Cardiac fibroblast (primary cell): ENCODE results near the gene RNF212.

ENCODE experiments used
- DNase-seq, 2 donors: peaks; one replicate each; pipeline versions ENCODE4 v3.0.0 to v3.0.0-alpha.2; 2010; ENCODE audit warnings: low read depth in 2 of 2
- H3K4me3 ChIP-seq, 2 donors: replicated peaks in 1 of 2; 1 replicate in 1 of 2; 2 replicates in 1 of 2; pipeline ENCODE4 v1.5.1; 2011; ENCODE audit warnings: low read depth in 2 of 2, low read length in 2 of 2, mild to moderate bottlenecking in 2 of 2, moderate library complexity in 1 of 2
- TF ChIP-seq, protein P1 (sequence below): IDR thresholded peaks from one replicate; pipeline ENCODE4 v1.5.1; 2011; ENCODE audit warnings: low read depth, mild to moderate bottlenecking, low read length, inconsistent platforms

RNF212 gene

DNA sequence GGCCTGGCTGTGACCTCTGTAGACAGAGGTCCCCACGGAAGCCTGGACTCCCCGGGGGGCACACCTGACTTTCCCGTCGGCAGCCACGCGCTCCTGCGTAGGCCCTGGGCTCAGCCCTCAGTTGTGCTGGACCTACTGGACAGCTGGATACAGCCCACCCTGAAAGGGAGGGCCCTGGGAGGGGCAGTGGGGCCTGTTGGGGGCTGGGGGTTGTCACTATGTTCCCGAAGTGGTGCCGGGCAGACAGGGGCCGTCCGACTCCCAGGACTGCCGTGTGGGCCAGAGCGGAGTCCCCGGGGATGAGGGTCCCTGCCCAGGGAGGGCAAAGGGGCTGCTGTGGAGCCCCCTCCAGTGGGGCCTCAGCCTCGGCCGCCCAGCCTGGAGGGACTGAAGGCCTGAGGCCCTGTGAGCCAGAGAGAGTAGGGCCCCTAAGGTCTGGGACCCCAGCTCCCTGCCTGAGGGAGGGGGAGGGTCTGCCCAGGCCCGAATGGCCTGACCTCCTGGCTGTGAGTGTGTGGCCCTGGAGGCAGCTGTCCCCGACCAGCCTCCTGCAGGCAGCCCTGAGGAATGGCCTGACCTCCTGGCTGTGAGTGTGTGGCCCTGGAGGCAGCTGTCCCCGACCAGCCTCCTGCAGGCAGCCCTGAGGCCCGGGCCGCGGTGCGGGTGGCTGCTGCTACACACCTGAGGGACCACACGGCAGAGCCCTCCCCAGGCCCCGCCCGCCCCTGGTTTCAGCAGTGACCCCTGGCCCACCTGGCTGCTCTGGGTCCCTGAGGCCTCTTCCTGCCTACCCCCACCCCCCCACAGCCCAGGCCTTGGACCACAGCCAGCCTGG lies 76.2 kb downstream of the RNF212 start:
- no peak overlapping the region for H3K4me3 ChIP-seq
- DNase-seq, result no peak
- TF ChIP-seq, protein P1, sequence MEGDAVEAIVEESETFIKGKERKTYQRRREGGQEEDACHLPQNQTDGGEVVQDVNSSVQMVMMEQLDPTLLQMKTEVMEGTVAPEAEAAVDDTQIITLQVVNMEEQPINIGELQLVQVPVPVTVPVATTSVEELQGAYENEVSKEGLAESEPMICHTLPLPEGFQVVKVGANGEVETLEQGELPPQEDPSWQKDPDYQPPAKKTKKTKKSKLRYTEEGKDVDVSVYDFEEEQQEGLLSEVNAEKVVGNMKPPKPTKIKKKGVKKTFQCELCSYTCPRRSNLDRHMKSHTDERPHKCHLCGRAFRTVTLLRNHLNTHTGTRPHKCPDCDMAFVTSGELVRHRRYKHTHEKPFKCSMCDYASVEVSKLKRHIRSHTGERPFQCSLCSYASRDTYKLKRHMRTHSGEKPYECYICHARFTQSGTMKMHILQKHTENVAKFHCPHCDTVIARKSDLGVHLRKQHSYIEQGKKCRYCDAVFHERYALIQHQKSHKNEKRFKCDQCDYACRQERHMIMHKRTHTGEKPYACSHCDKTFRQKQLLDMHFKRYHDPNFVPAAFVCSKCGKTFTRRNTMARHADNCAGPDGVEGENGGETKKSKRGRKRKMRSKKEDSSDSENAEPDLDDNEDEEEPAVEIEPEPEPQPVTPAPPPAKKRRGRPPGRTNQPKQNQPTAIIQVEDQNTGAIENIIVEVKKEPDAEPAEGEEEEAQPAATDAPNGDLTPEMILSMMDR, result no peak

DNA sequence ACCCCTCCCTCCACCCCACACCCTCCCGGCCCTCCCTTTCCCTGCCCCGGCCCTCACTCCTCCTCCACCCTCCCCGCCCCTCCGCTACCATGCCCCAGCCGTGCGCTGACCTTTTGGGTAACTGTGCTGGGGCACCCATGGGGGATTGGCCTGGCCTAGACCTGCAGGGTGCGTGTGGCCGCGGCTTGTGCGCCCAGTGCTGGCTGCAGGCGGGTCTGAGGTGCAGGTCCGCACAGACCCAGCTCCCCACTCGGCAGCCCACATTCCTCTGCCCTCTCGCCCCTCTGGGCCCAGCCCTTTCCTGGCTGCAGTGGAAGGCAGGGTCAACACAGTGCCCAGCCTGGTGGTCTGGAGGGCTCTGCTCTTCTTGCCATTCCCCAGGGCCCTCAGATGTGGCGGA lies 77.3 kb downstream of the RNF212 start:
- TF ChIP-seq, protein P1, result no peak
- no peak for DNase-seq
- no peak overlapping the region for H3K4me3 ChIP-seq

DNA sequence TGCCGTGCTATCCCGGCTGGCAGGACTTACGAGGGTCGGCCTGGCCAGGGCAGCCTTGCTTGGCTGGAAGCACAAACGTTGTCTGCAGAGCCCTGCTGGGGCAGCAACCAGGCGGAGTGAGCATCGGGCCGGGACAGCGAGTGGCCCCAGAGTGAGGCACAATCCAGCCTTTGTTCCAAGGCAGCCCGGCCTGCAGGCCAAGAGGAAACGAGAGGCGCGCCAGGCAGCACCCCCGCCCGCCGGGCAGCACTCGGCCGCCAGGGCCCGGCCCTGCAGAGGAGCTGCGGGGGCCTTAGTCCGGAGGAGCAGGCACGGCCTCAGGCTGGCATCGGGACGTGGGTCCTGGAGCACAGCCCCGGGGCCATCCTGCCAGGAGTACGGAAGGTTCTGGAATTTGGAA lies 77.9 kb downstream of the RNF212 start:
- H3K4me3 ChIP-seq, result no peak overlapping the region
- TF ChIP-seq, protein P1, result no peak
- DNase-seq, result peak in 1 of 2 donors; percentile 42

DNA sequence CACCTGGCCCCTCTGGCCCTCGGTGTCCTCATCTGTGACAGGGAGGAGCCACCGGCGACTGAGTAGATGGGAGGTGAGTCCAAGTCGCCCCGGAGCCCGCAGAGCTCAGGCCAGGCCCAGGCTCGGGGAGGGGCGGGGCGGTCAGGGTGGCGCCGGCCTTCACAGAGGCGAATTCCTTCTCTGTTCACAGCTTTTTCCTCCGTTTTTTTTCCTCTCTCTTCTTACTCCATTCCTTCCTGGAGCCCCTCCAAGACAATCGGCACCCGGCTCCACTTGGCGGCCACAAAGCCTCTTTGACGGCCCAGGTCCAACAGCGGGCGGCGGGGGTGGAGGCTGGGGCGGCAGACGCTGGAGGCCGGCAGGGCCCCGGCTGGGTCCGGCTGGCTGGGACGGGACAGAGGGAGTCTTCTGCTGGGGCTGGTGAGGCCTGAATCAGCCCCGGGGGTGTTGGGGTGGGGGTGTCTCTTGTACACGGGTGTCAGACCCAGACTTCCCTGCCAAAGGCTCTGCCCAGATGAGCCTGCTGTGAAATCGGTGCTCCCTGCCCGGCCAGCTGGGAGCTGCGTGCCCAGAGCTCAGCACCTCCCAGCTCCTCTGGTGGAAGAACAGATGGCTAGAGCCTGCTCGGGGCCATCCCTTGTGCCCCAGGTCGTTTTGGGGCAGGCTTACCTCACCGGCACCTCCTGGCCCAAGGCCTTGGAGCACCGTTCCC lies 79.4 kb downstream of the RNF212 start:
- TF ChIP-seq, protein P1, result no peak
- peak; percentile 27 to 94 for DNase-seq
- H3K4me3 ChIP-seq, result no peak overlapping the region

DNA sequence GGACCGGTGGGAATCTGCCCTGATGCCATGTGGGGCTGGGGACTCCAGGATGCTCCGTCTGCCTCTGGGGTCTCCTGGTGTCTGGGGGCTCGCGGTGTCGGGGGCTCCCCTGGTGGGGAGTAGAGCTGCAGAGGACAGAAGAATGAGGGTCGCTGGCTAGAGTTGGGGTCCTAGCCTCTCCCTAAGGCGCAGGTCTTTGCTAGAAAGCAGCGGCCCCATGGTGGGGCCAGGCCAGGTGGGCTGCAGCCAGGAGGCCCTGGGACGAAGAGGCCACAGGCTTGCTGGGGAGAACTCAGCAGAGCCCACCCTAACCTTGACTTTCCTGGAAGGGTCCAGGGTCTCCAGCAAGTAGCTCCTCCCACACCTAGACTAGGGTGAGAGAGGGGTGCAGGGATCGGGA lies 80.5 kb downstream of the RNF212 start:
- TF ChIP-seq, protein P1, result no peak
- H3K4me3 ChIP-seq, result no peak overlapping the region
- DNase-seq, result no peak

DNA sequence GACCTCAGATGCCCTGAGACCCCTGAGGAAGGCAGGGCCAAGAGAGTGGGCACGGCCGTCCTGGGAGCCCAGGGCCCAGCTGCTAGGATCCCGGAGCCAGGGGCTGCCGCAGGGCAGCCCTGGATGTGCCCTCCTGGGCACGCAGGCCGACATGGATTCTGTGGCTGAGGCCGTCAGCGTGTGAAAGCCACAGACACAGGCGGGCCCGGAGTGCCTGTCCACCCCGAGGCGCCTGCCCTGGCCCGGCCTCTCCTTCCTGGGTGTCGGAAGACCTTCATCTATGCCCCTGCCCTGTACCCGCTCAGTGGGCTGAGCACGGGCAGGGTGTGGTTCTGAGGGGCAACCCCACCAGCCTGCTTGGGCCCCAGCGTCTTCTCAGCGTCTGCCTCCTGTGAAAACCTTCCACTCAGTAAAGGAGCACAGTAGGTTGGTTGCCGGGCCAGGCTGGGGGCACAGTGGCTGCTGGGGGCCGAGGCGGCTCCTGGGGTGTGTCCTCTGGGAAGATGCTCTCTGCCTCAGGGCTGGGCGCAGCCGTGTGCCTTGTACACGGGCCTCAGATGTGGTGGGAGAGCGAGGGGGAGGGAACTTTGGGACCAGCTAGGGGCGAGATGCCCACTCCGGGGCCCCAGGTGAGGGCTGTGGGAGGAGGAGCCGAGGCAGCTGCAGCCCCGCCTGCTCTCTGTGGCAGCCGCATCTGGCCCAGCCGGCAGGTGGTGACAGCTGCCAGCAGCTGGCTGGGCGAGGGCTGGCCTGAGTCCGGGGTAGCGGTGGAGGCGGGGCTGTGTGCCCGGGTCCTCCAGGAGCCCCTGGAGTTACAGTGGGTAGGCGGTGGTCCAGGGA lies 81.2 kb downstream of the RNF212 start:
- TF ChIP-seq, protein P1, result no peak
- H3K4me3 ChIP-seq, result no peak overlapping the region
- no peak for DNase-seq
